ENCODE results near the gene FBXO24.
A peak's percentile ranks its signal among the peaks of the same experiment; 100 is the strongest.

Gene FBXO24

GRCh38 chr7:100556541-100556940 is 29.6 kb upstream of the FBXO24 start (continued):
- no peak for TF ChIP-seq ZNF580 (tag by site-specific recombination; IDR thresholded peaks at IDR 0.05)
- TF ChIP-seq ATF2 (tag by site-specific recombination; IDR thresholded peaks at IDR 0.05; ENCODE audit: low read depth), result no peak
- TF ChIP-seq ZNF704 (tag by site-specific recombination; IDR thresholded peaks at IDR 0.05), result no peak
- TF ChIP-seq ZBTB44 (tag by site-specific recombination; IDR thresholded peaks at IDR 0.05), result no peak

- TF ChIP-seq ZNF23 (tag by site-specific recombination; IDR thresholded peaks at IDR 0.05; ENCODE audit: borderline replicate concordance) (no peak), ZFP41 (tag by site-specific recombination; IDR thresholded peaks at IDR 0.05; ENCODE audit: borderline replicate concordance) (no peak), ZNF792 (tag by site-specific recombination; IDR thresholded peaks at IDR 0.05) (no peak), PRDM6 (tag by site-specific recombination; IDR thresholded peaks at IDR 0.05) (no peak), EGR2 (tag by site-specific recombination; IDR thresholded peaks at IDR 0.05; ENCODE audit: low read depth) (no peak), TCF7L2 (IDR thresholded peaks at IDR 0.05; ENCODE audit: borderline replicate concordance, low read depth, low read length) (no peak)
- H3K9me3 ChIP-seq (ENCODE audit: control insufficient read depth, insufficient read depth, low read depth, low read length), result no peaks in the 10 kb centered on the region
- H3K27ac ChIP-seq (ENCODE audit: extremely low read depth, low read depth, low read length), result no peak overlapping the region
- CTCF ChIA-PET, result interaction anchor here (0.6 to 3.8 kb wide), 37 partner anchors 7 to 426 kb away, joined by 3 to 85 read pairs (median 5); partner anchors contain the start of genes AGFG2, FBXO24, LRCH4 and NYAP1
- POLR2A ChIA-PET, result interaction anchor here (0.7 to 1.5 kb wide), 6 partner anchors 20 to 134 kb away, joined by 3 to 9 read pairs (median 4); partner anchors contain the start of genes AGFG2, GNB2 and TSC22D4
- H3K4me3 ChIP-seq (ENCODE audit: low read depth, low read length), result no peak overlapping the region
- H3K4me1 ChIP-seq (ENCODE audit: control insufficient read depth, insufficient read depth, low read length), result no peaks in the 10 kb centered on the region
- H3K36me3 ChIP-seq (ENCODE audit: control insufficient read depth in 2 of 2, insufficient read depth in 1 of 2, low read length in 2 of 2), result peaks cover 6 to 29% of the 10 kb centered on the region in 2 experiments; a peak in 2 of 3 replicates
Measured at GRCh38 chr7:100559127-100559526, 27.0 kb upstream of the FBXO24 start.

- peaks cover 0 to 15% of the 10 kb centered on the region in 2 experiments; a peak in 2 of 3 replicates for H3K36me3 ChIP-seq (ENCODE audit: control insufficient read depth in 2 of 2, insufficient read depth in 1 of 2, low read length in 2 of 2)
- CTCF ChIA-PET, result interaction anchor here (0.7 to 3.6 kb wide), 6 partner anchors 20 to 166 kb away, joined by 3 to 20 read pairs (median 8); no protein-coding TSS in a partner anchor
Measured at GRCh38 chr7:100561491-100562194, 24.5 kb upstream of the FBXO24 start.

More at GRCh38 chr7:100561491-100562194, 24.5 kb upstream of the FBXO24 start:
- H3K27ac ChIP-seq (ENCODE audit: extremely low read depth, low read depth, low read length), result no peak overlapping the region
- POLR2A ChIA-PET, result interaction anchor here (1.2 to 1.3 kb wide), 2 partner anchors 10 to 25 kb away, joined by 4 read pairs; partner anchors contain the start of genes FBXO24 and LRCH4
- TF ChIP-seq ZBTB6 (tag by site-specific recombination; IDR thresholded peaks at IDR 0.05), result no peak
- no peak for TF ChIP-seq ZNF155 (tag by site-specific recombination; IDR thresholded peaks at IDR 0.05)
- 0 out of 2 replicates have a peak, but pooled peaks have one; percentile 20 for TF ChIP-seq ZNF600 (tag by site-specific recombination; IDR thresholded peaks at IDR 0.05)
- no peaks in the 10 kb centered on the region for H3K4me1 ChIP-seq (ENCODE audit: control insufficient read depth, insufficient read depth, low read length)
- no peaks in the 10 kb centered on the region for H3K9me3 ChIP-seq (ENCODE audit: control insufficient read depth, insufficient read depth, low read depth, low read length)
- no peak overlapping the region for H3K4me3 ChIP-seq (ENCODE audit: low read depth, low read length)
